Astrocyte (in vitro differentiated cells and primary cell): ENCODE results near the gene TAF1C. TPM values are rescaled to one million over a fixed set of nuclear protein-coding genes. Genes with fewer than 3 reads are reported as not detected.
A peak's percentile ranks its signal among the peaks of the same experiment; 100 is the strongest.

Source experiments
- DNase-seq: peaks from one replicate; pipeline ENCODE4 v3.0.0-alpha.2; 2010; ENCODE audit warnings: low read depth
- FAIRE-seq: peaks from 2 replicates; lab custom pipeline; 2011; peaks lifted over from hg19 to GRCh38; lab: Jason Lieb, UNC
- H2AFZ ChIP-seq: 2 replicates; pipeline ENCODE4 v1.6.0; 2012; ENCODE audit warnings: low read depth, low read length, inconsistent platforms
- H3K27ac ChIP-seq: 2 replicates; pipeline ENCODE4 v1.5.1; 2011; ENCODE audit warnings: low read depth, low read length, inconsistent platforms
- H3K27me3 ChIP-seq: 2 replicates; pipeline ENCODE4 v1.6.0; 2011; ENCODE audit warnings: low read length, inconsistent platforms; ENCODE audit not compliant: insufficient read depth
- H3K36me3 ChIP-seq: 2 replicates; pipeline ENCODE4 v1.5.1; 2011; ENCODE audit warnings: low read length, inconsistent platforms; ENCODE audit not compliant: insufficient read depth
- H3K4me1 ChIP-seq: 2 replicates; pipeline ENCODE4 v1.5.1; 2011; ENCODE audit warnings: low read length, inconsistent platforms; ENCODE audit not compliant: insufficient read depth
- H3K4me2 ChIP-seq: 2 replicates; pipeline ENCODE4 v1.6.0; 2012; ENCODE audit warnings: low read length, inconsistent platforms
- H3K4me3 ChIP-seq: 2 replicates; pipeline ENCODE4 v1.5.1; 2011; ENCODE audit warnings: low read depth, mild to moderate bottlenecking, low read length, inconsistent platforms; ENCODE audit not compliant: insufficient read depth
- H3K79me2 ChIP-seq: 2 replicates; pipeline ENCODE4 v1.6.0; 2012; ENCODE audit warnings: mild to moderate bottlenecking, low read length, inconsistent platforms; ENCODE audit not compliant: insufficient read depth
- H3K9ac ChIP-seq: 2 replicates; pipeline ENCODE4 v1.6.0; 2012; ENCODE audit warnings: mild to moderate bottlenecking, low read length, inconsistent platforms
- H3K9me3 ChIP-seq: 2 replicates; pipeline ENCODE4 v1.5.1; 2012; ENCODE audit warnings: low read depth, mild to moderate bottlenecking, low read length, inconsistent platforms; ENCODE audit not compliant: insufficient read depth
- H4K20me1 ChIP-seq: 2 replicates; pipeline ENCODE4 v1.6.0; 2012; ENCODE audit warnings: low read length, inconsistent platforms; ENCODE audit not compliant: insufficient read depth
- H3K27ac Mint-ChIP-seq: one replicate; pipeline ENCODE4 v1.8.0; 2021; ENCODE audit warnings: mild to moderate bottlenecking, mixed read lengths; ENCODE audit not compliant: unreplicated experiment
- H3K27me3 Mint-ChIP-seq: one replicate; pipeline ENCODE4 v1.8.0; 2021; ENCODE audit warnings: low read depth, mixed read lengths; ENCODE audit not compliant: unreplicated experiment
- H3K36me3 Mint-ChIP-seq: one replicate; pipeline ENCODE4 v1.8.0; 2021; ENCODE audit warnings: low read depth, mixed read lengths; ENCODE audit not compliant: unreplicated experiment
- H3K4me1 Mint-ChIP-seq: one replicate; pipeline ENCODE4 v1.8.0; 2021; ENCODE audit warnings: low read depth, mixed read lengths; ENCODE audit not compliant: unreplicated experiment
- H3K4me3 Mint-ChIP-seq: one replicate; pipeline ENCODE4 v1.8.0; 2021; ENCODE audit warnings: mild to moderate bottlenecking, moderate library complexity, mixed read lengths; ENCODE audit not compliant: unreplicated experiment
- H3K9me3 Mint-ChIP-seq: one replicate; pipeline ENCODE4 v1.8.0; 2021; ENCODE audit warnings: mild to moderate bottlenecking, mixed read lengths; ENCODE audit not compliant: unreplicated experiment
- EZH2 ChIP-seq: IDR thresholded peaks from 2 replicates; pipeline ENCODE4 v1.6.1; 2012; ENCODE audit warnings: mild to moderate bottlenecking, low read length, inconsistent platforms; ENCODE audit not compliant: insufficient read depth
- total RNA-seq: library from RNA; stranded (reverse); gene quantifications from 2 replicates; pipeline ENCODE4 v1.2.1, GENCODE V29; 2021
- TF ChIP-seq, protein P1 (sequence below): IDR thresholded peaks from 2 replicates; pipeline ENCODE4 v1.5.1; 2011; ENCODE audit warnings: low read depth, mild to moderate bottlenecking, inconsistent platforms, low read length, moderate library complexity; ENCODE audit not compliant: insufficient read depth

Gene TAF1C
- total RNA-seq, 1 donor from 2014 or later = 34.1 TPM

- FAIRE-seq (no peak), DNase-seq (no peak)
- no peaks in the 10 kb centered on the region for H3K36me3 ChIP-seq
- H3K9ac ChIP-seq = no peak overlapping the region
- H3K27ac ChIP-seq = no peak overlapping the region
- peaks cover 4% of the 10 kb centered on the region for H3K27me3 ChIP-seq
- Mint-ChIP-seq H3K9me3 (no peaks in the 10 kb centered on the region), H3K27me3 (peaks cover 10% of the 10 kb centered on the region), H3K36me3 (peaks cover 3% of the 10 kb centered on the region), H3K4me1 (no peaks in the 10 kb centered on the region), H3K27ac (no peak overlapping the region), H3K4me3 (no peak overlapping the region)
- TF ChIP-seq EZH2 = no peak
- TF ChIP-seq, protein P1, sequence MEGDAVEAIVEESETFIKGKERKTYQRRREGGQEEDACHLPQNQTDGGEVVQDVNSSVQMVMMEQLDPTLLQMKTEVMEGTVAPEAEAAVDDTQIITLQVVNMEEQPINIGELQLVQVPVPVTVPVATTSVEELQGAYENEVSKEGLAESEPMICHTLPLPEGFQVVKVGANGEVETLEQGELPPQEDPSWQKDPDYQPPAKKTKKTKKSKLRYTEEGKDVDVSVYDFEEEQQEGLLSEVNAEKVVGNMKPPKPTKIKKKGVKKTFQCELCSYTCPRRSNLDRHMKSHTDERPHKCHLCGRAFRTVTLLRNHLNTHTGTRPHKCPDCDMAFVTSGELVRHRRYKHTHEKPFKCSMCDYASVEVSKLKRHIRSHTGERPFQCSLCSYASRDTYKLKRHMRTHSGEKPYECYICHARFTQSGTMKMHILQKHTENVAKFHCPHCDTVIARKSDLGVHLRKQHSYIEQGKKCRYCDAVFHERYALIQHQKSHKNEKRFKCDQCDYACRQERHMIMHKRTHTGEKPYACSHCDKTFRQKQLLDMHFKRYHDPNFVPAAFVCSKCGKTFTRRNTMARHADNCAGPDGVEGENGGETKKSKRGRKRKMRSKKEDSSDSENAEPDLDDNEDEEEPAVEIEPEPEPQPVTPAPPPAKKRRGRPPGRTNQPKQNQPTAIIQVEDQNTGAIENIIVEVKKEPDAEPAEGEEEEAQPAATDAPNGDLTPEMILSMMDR = no peak
- no peak overlapping the region for H3K4me2 ChIP-seq
- no peak overlapping the region for H3K4me3 ChIP-seq
- H3K9me3 ChIP-seq = no peaks in the 10 kb centered on the region
- H4K20me1 ChIP-seq = no peaks in the 10 kb centered on the region
- no peaks in the 10 kb centered on the region for H3K79me2 ChIP-seq
- H3K4me1 ChIP-seq = no peaks in the 10 kb centered on the region
- no peak overlapping the region for H2AFZ ChIP-seq
Measured at GRCh38 chr16:84153660-84154214, 33.1 kb downstream of the TAF1C start.

DNA sequence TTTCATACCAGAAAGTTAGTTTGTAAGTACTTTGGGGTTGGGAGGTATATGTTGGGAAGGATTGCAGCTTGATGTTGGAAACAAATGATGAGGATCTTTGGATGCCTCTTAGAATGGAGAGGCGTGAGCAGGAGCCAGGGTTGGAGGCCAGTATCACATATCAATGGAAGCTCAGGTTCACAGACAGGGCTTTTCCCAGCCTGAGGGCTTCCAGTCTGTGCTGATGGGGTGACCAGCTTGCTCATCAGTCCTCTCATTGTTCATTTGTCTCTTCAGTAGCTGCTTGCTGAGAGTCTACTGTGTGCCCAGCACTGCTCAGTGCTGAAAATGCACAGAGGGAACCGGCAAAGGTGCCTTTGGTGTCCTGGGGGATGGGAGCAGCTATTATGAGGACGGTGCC is 35.9 kb downstream of the TAF1C start:
- Mint-ChIP-seq H3K36me3 (peaks cover 3% of the 10 kb centered on the region), H3K4me3 (no peak overlapping the region), H3K27me3 (peaks cover 14% of the 10 kb centered on the region), H3K9me3 (no peaks in the 10 kb centered on the region), H3K4me1 (no peaks in the 10 kb centered on the region), H3K27ac (no peak overlapping the region)
- no peak for DNase-seq
- Histone ChIP-seq H3K4me1 (no peaks in the 10 kb centered on the region), H3K27me3 (peaks cover 4% of the 10 kb centered on the region), H4K20me1 (no peaks in the 10 kb centered on the region), H3K9ac (no peak overlapping the region), H2AFZ (no peak overlapping the region), H3K79me2 (no peaks in the 10 kb centered on the region), H3K9me3 (no peaks in the 10 kb centered on the region), H3K36me3 (no peaks in the 10 kb centered on the region), H3K4me3 (no peak overlapping the region), H3K4me2 (no peak overlapping the region), H3K27ac (no peak overlapping the region)
- TF ChIP-seq EZH2 = no peak
- TF ChIP-seq, protein P1 = no peak
- no peak for FAIRE-seq

DNA sequence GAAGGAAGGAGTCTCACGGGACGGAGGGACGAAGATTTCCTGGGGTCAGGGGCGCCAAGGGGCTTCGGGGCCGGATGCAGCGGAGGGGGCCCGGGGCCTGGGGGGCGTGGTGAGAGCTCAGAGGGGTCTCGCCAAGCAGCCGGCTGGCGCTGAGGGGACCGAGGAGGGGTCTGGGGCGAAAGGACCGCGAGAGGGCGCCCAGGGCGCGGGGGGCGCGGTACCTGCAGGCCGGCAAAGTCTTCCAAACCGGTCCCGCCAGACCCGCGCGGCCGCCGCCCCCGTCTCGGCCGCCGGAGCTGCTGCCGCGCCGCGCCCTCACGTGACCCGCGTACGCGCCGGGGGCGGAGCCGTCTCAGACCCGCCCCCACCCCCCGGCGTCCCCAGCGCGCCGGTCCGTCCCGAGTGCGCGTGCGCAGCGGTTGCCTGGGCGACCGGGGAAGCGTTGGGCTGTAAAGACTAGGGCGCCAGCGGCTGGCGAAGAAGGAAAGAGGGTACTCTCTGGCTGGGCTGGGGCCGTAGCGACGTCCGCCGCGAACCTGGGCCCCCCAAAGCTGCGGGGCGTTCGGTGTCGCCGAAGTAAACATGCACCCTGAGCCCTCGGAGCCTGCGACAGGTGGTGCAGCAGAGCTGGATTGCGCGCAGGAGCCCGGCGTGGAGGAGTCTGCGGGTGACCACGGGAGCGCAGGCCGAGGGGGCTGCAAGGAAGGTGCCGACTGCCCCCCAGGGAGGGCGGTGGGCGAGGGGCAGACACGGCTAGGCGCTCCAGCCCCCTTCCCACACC is 41.8 kb downstream of the TAF1C start, which contains the start of the genes DNAAF1 and HSDL1:
Gene DNAAF1, plus strand, starts transcription at position 450 of the 781 bp plus-strand sequence. Its CDS starts 133 bp downstream, at position 583.
Gene HSDL1, minus strand, starts transcription at position 319 of the 781 bp plus-strand sequence. CDS start 13,856 bp downstream, outside the sequence.
- no peaks in the 10 kb centered on the region for H3K9me3 Mint-ChIP-seq
- FAIRE-seq (no peak), DNase-seq (peak; percentile 29)
- H3K4me3 ChIP-seq = peak within 1 kb of the TSS; percentile 73
- H3K4me2 ChIP-seq = peak within 1 kb of the TSS; percentile 85
- peaks cover 3% of the 10 kb centered on the region for H3K4me1 ChIP-seq
- H2AFZ ChIP-seq = peak within 1 kb of the TSS; percentile 99
- H3K36me3 ChIP-seq = no peaks in the 10 kb centered on the region
- H3K27me3 Mint-ChIP-seq = peaks cover 5% of the 10 kb centered on the region
- no peaks in the 10 kb centered on the region for H3K9me3 ChIP-seq
- H3K36me3 Mint-ChIP-seq = peaks cover under 1% of the 10 kb centered on the region
- peaks cover 35% of the 10 kb centered on the region for H3K79me2 ChIP-seq
- no peak within 1 kb of the TSS for H3K27ac ChIP-seq
- peaks cover 20% of the 10 kb centered on the region for H4K20me1 ChIP-seq
- H3K27me3 ChIP-seq = peaks cover 5% of the 10 kb centered on the region
- H3K27ac Mint-ChIP-seq = peak within 1 kb of the TSS; percentile 62
- H3K4me3 Mint-ChIP-seq = peak within 1 kb of the TSS; percentile 96
- peaks cover under 1% of the 10 kb centered on the region for H3K4me1 Mint-ChIP-seq
- peak within 1 kb of the TSS; percentile 77 for H3K9ac ChIP-seq
- TF ChIP-seq, protein P1 = no peak
- TF ChIP-seq EZH2 = no peak
